Stimulated activated CD4-positive, alpha-beta T cell treated with anti-CD3 and anti-CD28 coated beads, Interleukin-1b, Interleukin-23, amount 100 ng/mL, for 4 hours (primary cell): ENCODE results near the gene C16orf74.

Experiments used
- DNase-seq, 2 donors: peaks; one replicate each; pipeline ENCODE4 v3.0.0-alpha.2; 2020; ENCODE audit warnings: low read depth in 2 of 2

C16orf74 gene

GRCh38 chr16:85750146-85750826, 610 bp downstream of the C16orf74 start:
- DNase-seq: no peak

GRCh38 chr16:85749771-85750145, 1.1 kb downstream of the C16orf74 start:
- DNase-seq: no peak

GRCh38 chr16:85746460-85747215, 4.3 kb downstream of the C16orf74 start:
- no peak for DNase-seq

GRCh38 chr16:85738923-85739715, 11.8 kb downstream of the C16orf74 start:
- no peak for DNase-seq

- DNase-seq: no peak
These were observed 14.0 kb downstream of the C16orf74 start for GRCh38 chr16:85736921-85737320.

- no peak for DNase-seq
These were observed 14.9 kb downstream of the C16orf74 start for GRCh38 chr16:85735946-85736345.

- DNase-seq: no peak
These were observed 15.7 kb downstream of the C16orf74 start for GRCh38 chr16:85735225-85735635.

- DNase-seq: no peak
These were observed 16.4 kb downstream of the C16orf74 start for GRCh38 chr16:85734311-85735017.

GRCh38 chr16:85733839-85734170, 17.1 kb downstream of the C16orf74 start:
- no peak for DNase-seq

- DNase-seq: no peak
These were observed 17.6 kb downstream of the C16orf74 start for GRCh38 chr16:85733155-85733838.

GRCh38 chr16:85731179-85731578, 19.7 kb downstream of the C16orf74 start:
- no peak for DNase-seq

GRCh38 chr16:85730186-85730465, 20.8 kb downstream of the C16orf74 start:
- DNase-seq: no peak

- DNase-seq: no peak
These were observed 21.3 kb downstream of the C16orf74 start for GRCh38 chr16:85729452-85730185.

- no peak for DNase-seq
These were observed 22.0 kb downstream of the C16orf74 start for GRCh38 chr16:85728879-85729278.

GRCh38 chr16:85724936-85725335, 26.0 kb downstream of the C16orf74 start:
- DNase-seq: no peak

- DNase-seq: no peak
These were observed 26.6 kb downstream of the C16orf74 start for GRCh38 chr16:85724126-85724879.

- DNase-seq: no peak
These were observed 28.6 kb downstream of the C16orf74 start for GRCh38 chr16:85722128-85722893.

GRCh38 chr16:85720302-85720637, 30.6 kb downstream of the C16orf74 start:
- DNase-seq: no peak

- DNase-seq: no peak
These were observed 31.1 kb downstream of the C16orf74 start for GRCh38 chr16:85719605-85720301.
